Epithelial cell of esophagus (primary cell): ENCODE data around the gene MSS51.

ENCODE experiments used
- DNase-seq: peaks from one replicate; pipeline ENCODE4 v3.0.0; 2010; ENCODE audit warnings: low read depth
- H3K4me3 ChIP-seq: 2 replicates; pipeline ENCODE4 v1.5.1; 2011; ENCODE audit warnings: mild to moderate bottlenecking, low read length, control low read depth
- TF ChIP-seq, protein P1 (sequence below): IDR thresholded peaks from 2 replicates; pipeline ENCODE4 v1.5.1; 2011; ENCODE audit warnings: low read depth, mild to moderate bottlenecking, low read length, control low read depth, inconsistent platforms; ENCODE audit not compliant: insufficient read depth; ENCODE audit errors: missing control alignments

The MSS51 gene

DNA sequence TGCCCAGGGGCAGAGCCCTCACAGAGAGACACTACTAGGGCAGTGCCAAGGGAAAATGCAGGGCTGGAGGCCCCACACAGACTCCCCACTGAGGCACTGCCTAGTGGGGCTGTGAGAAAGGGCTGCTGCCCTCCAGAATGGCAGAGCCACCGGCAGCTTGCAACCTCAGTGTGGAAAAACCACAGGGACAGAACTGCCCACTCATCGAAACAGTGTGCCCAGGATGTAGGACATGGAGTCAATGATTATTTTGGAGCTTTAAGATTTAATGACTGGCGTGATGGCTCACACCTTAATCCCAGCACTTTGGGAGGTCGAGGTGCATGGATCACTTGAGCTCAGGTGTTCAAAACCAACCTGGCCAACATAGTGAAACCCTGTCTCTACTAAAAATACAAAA is 27.5 kb upstream of the MSS51 start:
- TF ChIP-seq, protein P1, sequence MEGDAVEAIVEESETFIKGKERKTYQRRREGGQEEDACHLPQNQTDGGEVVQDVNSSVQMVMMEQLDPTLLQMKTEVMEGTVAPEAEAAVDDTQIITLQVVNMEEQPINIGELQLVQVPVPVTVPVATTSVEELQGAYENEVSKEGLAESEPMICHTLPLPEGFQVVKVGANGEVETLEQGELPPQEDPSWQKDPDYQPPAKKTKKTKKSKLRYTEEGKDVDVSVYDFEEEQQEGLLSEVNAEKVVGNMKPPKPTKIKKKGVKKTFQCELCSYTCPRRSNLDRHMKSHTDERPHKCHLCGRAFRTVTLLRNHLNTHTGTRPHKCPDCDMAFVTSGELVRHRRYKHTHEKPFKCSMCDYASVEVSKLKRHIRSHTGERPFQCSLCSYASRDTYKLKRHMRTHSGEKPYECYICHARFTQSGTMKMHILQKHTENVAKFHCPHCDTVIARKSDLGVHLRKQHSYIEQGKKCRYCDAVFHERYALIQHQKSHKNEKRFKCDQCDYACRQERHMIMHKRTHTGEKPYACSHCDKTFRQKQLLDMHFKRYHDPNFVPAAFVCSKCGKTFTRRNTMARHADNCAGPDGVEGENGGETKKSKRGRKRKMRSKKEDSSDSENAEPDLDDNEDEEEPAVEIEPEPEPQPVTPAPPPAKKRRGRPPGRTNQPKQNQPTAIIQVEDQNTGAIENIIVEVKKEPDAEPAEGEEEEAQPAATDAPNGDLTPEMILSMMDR, result no peak

DNA sequence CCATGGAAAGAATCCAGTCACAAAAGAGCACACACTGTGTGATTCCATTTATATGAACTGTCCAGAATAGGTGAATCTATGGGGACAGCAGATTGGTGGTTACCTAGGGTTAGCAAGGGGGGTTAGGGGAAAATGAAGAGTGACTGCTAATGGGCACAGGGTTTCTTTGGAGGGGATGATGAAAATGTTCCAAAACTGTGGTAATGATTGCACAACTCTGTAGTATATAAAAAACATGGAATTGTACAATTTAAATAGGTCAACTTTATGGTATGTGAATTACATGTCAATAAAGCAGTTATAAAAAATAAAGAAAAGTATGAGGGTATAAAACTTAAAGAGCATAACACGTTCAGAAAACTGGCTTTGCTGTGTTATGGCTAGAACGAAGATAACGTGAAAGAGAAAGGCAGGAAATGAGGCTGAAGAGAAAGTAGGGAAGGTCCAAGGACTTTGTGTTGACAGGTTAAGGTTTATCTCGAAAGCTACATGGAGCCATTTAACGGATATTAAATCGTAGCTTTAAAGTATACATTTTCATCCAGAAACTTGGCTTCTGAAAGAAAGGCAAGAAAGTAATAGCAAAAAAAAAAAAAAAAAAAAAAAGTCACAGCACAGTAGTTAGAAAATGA is 26.4 kb upstream of the MSS51 start:
- no peak overlapping the region for H3K4me3 ChIP-seq

More for the DNA sequence above, 27.5 kb upstream of the MSS51 start:
- H3K4me3 ChIP-seq, result no peak overlapping the region
- no peak for DNase-seq

DNA sequence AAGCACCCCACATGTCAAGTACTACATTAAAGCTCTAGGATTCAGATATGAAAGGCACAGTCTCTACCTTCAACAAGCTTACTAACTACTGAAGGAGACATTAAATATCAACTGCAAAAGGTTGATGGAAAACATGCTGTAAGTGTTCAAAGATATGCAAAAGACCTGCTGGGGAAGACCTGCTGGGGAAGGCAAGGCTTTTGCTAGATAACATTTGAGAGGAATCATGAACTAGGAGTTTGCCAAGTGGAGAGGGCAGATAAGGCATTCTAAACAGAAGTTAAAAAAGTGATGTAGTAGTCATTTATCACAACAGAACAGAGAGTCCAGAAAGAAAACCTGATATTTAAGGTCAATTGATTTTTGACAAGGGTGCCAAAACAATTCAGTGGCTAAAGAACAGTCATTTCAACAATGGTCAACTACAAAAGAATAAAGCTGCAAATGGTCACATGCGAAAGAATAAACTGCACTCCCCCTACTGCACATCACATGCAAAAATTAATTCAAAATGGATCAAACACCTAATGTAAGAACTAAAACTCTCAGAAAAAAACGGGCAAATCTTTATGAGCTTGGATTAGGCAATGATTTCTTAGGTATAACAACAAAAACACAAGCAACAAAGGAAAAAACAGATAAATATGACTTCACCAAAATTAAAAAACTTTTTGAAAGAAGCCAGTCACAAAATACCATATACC is 23.0 kb upstream of the MSS51 start:
- TF ChIP-seq, protein P1, result no peak
- no peak for DNase-seq
- no peak overlapping the region for H3K4me3 ChIP-seq

More for the DNA sequence above, 26.4 kb upstream of the MSS51 start:
- no peak for DNase-seq
- TF ChIP-seq, protein P1, result no peak

DNA sequence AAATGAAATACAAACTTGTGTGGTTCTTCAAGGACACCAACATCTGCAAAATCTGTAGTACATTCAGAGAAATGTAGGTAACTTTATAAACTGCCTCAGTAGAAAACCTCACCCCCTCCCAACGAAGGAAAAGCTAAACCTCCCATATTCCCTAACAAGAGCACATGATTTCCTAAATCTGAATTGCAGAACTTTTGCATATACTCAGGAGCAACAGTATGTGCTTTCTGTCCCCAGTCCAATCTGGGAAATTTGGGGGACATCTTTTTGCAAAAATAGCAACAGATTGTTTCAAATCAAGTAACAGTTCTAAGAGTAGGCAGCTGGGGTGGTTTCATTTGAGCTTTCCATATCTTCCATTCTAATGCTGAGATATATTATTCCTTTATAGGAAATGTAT is 15.8 kb upstream of the MSS51 start:
- DNase-seq, result no peak
- TF ChIP-seq, protein P1, result no peak
- H3K4me3 ChIP-seq, result no peak overlapping the region

DNA sequence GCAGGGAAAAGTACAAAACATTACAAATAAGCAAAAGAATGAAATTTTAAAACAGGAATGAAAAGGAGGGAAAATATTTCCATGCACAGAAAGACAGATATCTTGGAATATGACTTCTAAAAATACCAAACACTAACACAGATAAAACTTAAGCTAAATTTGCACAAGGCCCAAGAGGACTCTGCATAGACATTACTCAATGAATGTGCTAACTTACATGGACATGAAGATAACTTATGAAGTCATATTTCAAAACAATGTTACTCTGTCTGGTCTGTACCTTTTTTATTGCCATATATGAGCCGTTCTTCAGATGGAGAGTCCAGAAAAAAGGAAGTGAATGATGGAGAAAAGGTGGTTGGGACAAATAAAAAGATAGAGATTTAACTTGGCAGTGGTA is 15.0 kb upstream of the MSS51 start:
- DNase-seq, result no peak
- no peak overlapping the region for H3K4me3 ChIP-seq
- TF ChIP-seq, protein P1, result no peak

DNA sequence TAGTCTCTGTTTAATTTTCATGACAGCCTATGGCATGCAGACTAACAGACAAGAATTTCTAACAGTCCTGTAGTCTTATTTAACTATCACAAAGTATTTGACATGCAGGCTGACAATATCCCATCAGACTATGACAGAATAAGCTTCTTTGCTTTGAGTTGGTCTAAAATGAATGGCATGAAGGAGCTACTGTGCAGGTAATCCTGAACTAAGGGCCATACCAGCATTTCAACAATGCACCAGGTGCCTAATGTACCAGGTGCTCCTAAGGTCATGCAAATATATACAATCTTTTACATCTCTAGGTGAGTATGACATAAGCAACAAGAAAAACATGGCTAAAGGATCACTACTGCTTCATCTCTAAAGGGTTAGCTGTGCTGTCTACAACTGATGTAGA is 13.6 kb upstream of the MSS51 start:
- no peak for DNase-seq
- TF ChIP-seq, protein P1, result no peak
- no peak overlapping the region for H3K4me3 ChIP-seq
